ENCODE measurements around the gene MICAL3. TPM values are rescaled to one million over a fixed set of nuclear protein-coding genes. Genes with fewer than 3 reads are reported as not detected.
"Not testable (repeated sequence)": the region's sequence is repeated elsewhere in the genome, so short reads cannot be mapped to it uniquely, and the experiment has no call there.

Gene MICAL3
- total RNA-seq, 1 donor from 2014 or later = 43.4 TPM

GRCh38 chr22:17878941-17879340 lies 145.4 kb downstream of the MICAL3 start:
- DNase-seq = no peak

GRCh38 chr22:17878186-17878694 lies 146.1 kb downstream of the MICAL3 start:
- no peak for DNase-seq

DNA sequence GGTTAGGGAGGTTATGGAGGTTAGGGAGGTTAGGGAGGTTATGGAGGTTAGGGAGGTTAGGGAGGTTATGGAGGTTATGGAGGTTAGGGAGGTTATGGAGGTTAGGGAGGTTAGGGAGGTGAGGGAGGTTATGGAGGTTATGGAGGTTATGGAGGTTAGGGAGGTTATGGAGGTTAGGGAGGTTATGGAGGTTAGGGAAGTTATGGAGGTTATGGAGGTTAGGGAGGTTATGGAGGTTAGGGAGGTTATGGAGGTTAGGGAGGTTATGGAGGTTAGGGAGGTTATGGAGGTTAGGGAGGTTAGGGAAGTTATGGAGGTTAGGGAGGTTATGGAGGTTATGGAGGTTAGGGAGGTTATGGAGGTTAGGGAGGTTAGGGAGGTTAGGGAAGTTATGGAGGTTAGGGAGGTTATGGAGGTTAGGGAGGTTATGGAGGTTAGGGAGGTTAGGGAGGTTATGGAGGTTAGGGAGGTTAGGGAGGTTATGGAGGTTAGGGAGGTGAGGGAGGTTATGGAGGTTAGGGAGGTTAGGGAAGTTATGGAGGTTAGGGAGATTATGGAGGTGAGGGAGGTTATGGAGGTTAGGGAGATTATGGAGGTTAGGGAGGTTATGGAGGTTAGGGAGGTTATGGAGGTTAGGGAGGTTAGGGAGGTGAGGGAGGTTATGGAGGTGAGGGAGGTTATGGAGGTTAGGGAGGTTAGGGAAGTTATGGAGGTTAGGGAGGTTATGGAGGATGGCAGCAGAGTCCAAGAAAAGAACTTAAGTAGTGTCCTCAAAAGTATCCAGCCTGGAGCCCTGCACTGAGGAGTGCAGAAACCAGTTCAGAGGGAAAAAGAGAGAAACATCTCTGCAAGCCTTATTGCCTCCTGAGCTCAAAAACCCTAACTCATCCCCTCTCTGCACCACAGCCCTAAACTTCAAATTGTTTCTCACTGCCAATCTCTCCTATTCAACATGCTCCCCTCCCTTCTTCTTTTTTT lies 147.2 kb downstream of the MICAL3 start:
- not testable (repeated sequence) for DNase-seq

DNA sequence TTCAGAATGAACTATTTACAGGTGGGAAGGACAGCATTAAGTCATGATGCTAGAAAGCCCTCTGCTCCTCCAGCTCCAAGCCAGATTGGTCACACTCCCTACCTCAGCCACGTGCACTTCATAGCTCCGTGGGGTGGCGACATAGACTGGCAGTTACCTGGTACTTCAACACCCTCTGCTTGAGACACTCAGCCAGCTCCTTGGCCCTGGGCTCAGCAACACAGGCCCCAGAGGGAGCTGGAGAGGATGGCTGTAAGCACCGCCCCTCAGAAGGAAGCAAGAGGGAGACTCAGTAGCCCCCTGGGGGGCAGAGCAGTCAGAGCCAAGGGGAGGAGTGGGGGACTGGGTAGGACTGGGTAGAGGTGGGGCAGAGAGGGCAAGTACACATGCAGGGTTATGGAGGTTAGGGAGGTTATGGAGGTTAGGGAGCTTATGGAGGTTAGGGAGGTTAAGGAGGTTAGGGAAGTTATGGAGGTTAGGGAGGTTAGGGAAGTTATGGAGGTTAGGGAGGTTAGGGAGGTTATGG lies 148.0 kb downstream of the MICAL3 start:
- peak; percentile 15 for DNase-seq

GRCh38 chr22:17875631-17876030 lies 148.7 kb downstream of the MICAL3 start:
- DNase-seq = no peak

GRCh38 chr22:17875156-17875555 lies 149.2 kb downstream of the MICAL3 start:
- DNase-seq = no peak

- DNase-seq = no peak
Measured at GRCh38 chr22:17874231-17874905, 150.0 kb downstream of the MICAL3 start.

- no peak for DNase-seq
Measured at GRCh38 chr22:17873804-17874203, 150.6 kb downstream of the MICAL3 start.

DNA sequence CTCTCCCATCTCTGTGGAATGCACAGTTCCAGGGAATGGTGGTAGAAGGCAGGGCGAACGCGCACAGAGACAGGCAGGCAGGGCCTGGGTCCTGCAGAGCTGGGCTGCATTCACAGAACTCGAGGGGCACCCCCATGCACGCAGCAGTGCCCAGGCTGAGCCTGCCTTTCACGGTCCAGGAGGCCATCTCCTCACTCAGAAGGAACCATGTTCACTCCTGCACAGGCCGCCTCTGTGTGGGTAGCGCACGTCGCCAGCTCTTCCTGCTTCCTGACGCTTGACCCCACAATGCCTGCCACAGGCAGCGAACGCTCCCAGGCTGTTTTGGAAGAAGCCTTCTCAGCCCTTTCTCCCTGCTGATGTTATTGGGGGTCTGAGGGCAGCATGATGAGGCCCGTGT lies 151.2 kb downstream of the MICAL3 start:
- DNase-seq = no peak

DNA sequence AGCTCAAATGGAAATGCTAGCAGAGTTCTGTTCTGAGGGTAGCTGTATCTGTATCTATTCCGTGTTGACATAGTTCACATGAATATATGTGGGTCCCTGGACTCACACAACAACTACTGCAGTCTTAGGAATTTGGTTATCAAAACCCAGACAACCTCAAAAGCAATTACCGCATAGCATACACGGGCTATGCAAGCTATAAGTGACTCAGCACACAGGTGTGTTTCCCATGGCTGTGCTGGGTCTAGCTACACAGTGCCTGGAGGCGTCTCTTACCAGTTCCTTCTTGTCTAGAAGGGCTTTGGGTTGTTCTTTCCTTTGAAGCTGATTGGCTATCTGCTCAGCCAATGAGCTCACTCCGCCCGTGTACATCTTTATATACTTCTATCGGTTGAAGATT lies 151.9 kb downstream of the MICAL3 start:
- no peak for DNase-seq

DNA sequence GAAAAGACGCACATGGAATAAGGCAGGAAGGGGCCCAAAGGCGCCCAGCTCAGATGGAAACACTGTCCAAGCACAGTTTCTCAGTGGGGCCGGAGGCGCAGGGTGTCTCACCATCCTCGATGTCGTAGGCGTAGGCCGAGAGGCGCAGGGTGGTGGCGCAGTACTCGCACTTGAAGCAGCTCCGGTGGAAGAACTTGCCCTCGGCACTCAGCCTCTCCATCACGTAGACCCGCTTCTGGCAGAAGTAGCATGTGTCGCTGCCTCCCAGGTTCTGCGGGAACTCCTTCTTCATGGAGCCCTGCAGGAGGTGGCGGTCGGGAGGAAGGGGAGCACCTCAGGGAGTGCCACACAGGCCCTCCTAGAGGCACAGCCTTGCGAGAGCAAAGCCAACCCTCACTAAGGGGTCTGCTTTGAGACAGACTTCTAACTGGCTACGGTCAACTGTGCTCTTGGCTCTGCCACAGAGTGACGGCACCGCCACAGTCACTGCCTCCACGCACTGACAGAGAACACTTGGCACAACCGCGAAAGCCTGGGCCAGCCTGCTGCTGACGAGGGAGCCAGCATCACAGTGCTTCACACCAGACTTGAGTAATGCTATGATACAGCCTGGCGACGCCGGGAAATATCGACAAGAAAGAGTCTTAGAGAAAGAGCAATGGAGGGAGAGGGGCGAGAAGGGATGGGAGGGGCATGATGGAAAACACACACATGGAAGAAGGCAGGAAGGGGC lies 152.5 kb downstream of the MICAL3 start:
- DNase-seq = no peak

- DNase-seq = no peak
Measured at GRCh38 chr22:17870407-17870806, 154.0 kb downstream of the MICAL3 start.

- no peak for DNase-seq
Measured at GRCh38 chr22:17869285-17870096, 154.9 kb downstream of the MICAL3 start.

DNA sequence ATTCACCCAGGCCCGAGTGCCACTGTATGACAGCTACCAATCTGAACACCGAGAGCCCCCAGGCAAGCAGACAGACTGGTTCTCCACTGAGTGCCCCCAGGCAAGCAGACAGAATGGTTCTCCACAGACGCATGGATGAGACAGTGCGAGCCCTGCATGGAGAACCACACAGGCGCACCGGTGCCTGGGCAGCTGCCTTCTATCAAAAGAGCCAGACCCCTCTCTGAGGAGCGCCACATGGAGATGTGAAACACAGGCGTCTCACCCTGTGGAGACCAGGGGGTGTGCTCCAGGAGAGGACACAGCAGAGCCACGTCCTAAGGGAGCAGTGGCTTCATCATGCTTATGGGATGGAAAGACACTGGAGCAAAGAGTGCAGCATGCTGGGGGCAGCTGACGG lies 155.6 kb downstream of the MICAL3 start:
- no peak for DNase-seq

DNA sequence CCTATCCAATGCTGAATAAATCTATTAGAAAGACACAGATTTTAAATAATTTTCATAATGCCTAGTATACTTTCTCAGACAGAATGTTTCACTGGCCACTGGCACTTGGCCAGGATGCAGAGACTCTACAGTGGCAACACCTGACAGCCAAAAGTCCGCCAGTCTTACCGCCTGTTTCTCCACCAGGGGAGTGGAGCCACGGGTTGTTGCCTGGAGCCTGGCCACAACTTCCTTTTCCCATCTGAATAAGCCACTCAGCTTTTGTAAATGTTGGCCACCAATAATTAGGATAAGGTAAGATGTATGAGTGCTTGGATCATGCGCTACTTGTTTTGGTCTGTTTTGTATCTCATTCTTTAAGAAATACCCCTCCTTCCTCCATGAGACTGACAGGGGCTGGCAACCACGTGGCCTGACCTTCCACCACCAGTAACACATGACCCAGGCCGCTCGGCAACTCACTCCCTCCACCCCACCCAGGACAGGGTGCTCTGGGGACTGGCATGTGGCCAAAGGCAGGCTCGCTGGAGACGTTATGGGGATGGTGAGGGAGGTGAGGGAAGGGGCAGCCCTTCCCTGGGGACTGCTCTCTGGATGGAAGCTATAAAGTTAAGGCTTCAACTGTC lies 157.1 kb downstream of the MICAL3 start:
- DNase-seq = peak; percentile 17

DNA sequence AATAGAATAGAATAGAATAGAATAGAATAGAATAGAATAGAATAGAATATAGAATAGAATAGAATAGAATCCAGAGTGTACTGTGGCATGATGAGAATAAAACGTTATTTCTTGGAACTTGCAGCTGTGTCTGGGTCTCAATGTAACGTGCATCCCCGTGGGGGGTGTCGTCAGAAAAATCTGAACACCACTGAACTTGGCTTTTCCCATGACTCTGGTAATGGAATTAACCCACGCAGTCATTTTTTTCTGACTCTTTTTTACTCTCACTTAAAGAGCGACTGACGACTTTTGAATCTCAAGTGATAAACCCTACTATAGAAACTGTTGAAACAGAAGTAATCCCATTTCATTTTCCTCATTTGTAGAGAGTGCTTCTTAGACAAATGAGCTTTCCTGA lies 157.7 kb downstream of the MICAL3 start:
- no peak for DNase-seq

DNA sequence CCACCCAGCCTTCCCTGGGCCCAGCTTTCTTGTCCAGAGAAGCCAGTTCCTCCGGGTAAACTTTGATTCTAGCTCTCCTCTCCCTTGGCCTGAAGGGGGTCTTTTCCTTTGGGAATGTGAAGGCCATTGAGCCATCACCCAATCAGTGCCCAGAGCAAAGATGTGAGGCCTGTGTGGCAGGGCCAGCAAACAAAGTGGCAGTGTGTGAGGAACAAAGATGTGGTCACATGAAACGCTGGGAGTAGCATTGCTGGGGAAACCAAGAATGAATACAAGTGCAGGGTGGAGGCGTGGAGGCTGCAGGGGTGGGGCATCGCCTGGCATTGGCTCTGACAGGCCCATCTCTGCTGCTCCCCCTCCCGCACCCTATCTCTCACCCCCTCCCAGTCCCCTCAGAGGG lies 158.2 kb downstream of the MICAL3 start:
- no peak for DNase-seq

DNA sequence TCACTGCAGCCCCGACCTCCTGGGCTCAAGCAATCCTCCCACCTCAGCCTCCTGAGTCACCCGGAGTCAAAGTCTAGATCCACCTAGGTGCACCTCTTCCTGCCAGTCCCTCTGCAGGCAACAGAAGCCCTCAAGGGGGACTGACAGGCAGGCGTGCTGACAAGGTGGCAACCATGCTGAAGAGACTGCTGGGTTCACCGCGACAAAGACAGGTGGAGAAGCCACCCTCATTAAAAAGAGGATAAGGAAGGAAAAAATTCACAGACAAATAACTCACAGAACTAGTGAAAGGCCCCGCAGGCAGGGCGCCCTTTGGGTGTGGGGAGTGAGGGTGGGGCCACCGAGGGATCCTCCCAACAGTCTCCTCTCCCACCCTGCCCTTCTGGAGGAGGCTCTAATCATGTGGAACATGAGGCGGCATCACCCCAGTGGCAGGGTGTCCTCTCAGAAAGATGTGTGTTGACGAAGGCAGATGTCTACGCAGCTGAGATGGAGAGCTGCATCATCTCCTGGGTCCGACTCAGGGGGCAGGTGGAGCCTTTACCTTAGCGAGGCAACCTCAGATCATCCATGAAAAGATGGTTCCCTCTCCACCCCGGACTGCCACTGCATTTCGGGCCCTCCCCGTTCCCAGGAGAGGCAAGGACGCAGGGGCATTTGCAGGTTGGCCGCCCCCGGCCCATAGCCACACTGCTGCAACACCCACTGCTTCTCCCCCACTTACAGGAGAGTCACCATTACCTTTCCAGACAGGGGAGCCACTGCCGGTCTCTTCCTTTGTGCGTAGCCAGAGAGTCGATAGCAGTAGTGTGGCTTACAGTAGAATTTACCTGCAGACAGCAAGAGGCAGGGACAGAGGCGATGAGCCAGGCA lies 158.9 kb downstream of the MICAL3 start:
- no peak for DNase-seq

GRCh38 chr22:17864398-17865182 lies 159.8 kb downstream of the MICAL3 start:
- DNase-seq = no peak

Measured in dermis blood vessel endothelial cell (primary cell).